GM18508 (cell line): Measurements from ENCODE around the gene FHOD3.

Experiments used
- ATAC-seq: cut with Tn5 transposase; IDR thresholded peaks from one replicate; pipeline ENCODE4 v1.9.1; 2021; ENCODE audit warnings: moderate number of reproducible peaks; ENCODE audit not compliant: insufficient read depth, unreplicated experiment

Gene FHOD3

DNA sequence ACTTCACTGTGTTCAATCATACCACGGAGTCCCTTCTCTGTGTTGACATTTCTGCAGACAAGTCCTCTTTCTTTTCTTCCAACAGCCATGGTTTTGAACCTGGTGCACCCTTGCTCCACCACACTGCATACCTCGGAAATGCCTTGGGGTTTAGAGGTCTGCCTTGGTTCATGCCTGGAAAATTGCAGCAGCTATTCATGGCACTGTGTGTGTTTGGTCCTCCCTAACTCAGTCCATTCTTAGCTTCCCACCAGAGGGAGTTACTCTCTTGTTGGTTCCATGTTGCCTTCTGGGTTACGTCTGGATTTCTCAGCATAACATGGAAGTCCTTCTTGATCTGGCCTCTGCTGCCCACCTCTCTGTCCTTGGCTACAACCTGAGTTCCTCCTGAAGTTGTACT, 206.0 kb downstream of the FHOD3 start:
- no peak for ATAC-seq

DNA sequence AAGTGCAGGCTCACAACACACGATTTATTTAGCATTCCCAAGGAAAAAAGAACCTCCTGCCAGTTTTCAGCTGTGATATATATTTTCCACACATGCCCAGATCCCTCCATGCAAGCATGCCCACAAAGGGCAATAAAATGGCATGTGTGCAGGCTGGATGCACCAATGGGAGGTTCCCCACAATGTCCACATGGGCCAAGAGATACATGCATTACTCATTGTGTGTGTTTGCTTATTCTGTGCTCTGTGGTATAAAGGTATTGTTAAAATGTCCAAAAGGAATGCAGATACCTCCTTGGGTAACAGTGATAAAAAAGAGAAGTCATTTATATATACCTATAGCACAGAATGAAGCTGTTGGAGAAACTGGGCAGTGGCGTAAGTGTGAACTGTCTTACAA, 207.4 kb downstream of the FHOD3 start:
- no peak for ATAC-seq

DNA sequence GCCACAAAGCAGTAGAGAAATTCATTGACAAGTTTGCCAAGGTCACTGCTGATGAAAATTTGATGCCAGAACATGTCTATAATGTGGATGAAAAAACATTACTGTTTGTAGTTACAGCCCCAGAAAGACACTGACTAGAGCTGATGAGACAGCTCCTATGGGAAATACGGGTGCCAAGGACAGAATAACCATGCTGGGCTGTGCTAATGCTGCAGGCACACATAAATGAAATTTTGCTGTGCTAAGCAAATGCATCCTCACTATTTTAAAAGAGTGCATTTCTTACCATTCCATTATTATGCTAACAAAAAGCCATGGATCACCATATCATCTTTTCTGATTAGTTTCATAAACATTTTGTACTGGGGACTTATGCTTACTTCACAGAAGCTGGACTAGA, 208.2 kb downstream of the FHOD3 start:
- no peak for ATAC-seq

DNA sequence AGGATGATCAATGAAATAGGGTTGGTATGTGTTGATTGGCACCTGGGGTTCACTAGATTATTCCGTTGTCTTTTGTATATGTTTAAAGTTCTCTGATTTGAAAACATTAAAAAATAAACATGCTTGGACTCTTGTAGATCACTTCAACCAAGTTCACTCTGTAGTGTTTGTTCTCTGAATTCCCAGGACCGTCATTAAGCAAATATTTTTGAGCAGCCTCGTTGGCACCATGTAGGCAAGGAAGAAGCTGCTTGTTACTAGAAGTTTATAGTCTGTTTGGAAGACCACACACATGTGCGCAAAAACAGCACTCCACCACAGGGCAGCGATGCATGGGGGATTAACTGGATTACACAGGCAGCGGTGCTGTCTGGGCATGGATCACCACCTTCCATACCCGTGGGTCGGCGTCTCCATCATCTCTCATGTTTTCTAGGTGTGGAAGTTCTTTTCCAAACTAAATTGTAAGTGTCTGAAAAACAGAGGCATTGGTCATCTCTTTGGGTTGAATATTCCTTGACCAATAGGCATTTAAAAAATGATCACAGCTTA, 212.2 kb downstream of the FHOD3 start:
- no peak for ATAC-seq

DNA sequence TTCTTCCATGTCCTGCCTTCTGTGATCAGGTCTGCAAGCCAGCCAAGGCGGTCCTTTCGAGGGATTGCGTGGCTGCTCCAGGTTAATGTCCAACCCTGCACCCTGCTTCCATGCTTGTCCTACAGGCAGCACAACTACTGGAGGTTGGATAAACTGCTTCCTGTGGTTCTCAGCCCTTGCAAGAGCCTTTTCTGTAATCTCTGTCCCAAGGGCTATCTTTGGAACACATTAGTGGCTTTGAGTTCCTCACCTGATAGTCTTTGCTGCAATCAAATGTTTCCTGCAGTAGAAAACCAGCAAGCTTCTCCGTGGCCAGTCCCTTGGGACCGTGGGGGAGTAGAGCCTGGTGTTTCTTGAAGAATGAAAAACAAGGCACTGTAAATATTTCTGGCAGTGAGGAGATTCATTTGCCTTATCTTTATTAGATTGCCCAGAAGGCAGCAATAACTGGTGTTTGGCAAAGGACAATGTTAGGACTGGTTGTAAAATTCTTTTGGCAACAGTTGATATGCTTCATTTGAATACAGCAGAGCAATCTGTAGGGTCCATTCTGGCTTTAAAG, 214.4 kb downstream of the FHOD3 start:
- no peak for ATAC-seq

DNA sequence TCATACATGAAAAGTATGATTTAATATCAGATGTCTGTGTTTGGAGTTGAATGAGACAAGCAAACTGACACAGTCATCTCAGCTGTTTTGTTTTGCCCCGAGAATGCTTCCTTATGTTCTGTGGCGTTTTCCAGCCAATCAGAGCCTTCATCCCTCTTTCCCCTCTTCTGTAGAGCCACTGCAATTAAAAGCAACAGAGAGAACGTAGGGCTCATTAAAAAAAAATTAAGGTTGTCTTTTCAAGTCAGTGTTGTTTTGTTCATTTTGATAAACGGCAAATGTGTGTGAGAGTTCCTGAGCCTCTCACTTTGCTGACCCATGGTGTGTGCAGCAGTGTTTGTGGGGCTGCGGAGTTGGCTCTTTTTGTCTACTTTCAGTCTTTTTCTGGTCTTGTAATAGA, 216.0 kb downstream of the FHOD3 start:
- no peak for ATAC-seq

DNA sequence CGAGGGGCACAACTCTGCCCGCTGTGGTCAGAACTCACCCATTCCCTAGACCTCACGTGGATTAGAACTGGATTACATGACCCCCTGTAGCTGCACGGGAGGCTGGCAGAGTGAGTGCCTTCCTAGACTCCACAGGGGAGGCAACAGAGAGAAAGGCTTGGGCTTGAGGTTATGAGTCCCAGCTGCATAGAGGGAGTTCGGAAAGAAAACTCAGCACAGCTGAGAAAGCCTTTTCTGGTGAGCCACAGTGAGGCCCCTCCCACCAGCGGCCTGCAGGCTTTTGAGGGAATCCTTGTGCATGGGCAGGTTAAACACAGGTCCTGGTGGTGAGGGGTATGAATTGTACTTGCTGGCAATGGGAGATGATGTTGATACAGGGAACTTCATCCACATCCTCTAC, 217.3 kb downstream of the FHOD3 start:
- ATAC-seq = no peak

DNA sequence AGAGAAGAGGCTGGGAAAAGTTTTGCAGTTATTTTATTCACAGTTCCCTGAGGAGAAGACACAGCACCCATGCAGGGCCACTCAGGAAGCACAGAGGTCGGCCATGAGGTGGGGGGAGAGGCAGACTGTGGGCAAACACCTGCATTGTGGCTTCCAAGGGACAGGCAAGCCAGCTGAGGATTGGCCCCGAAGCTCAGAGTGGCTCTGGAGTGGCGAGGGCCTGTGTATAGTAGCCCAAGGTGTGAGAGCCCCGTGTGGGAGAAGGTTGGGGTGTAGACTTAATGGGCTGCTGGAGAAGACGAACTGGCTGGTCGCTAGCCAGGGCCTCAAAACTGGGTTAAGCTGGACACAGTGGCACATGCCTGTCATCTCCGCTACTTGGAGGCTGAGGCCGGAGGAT, 218.7 kb downstream of the FHOD3 start:
- ATAC-seq = no peak

DNA sequence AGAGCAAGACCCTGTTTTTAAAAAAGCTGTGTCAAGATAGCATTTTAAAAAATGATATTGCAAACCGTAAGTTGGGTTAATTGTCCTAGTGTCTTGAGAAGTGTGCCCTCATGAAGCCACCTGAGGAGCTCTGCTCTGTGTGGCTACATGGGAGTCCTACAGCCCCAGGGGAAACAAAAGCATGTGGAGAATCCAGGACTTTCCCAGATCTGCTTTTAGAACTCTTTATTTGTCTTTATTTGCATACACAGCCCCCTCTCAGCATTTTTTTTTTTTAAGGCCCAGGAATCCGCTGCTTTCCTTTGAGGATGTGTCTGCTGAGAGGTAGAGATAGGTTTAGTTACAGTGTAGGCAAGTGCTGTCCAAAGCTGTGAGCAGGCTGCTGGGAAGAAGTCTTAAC, 219.2 kb downstream of the FHOD3 start:
- ATAC-seq = no peak

DNA sequence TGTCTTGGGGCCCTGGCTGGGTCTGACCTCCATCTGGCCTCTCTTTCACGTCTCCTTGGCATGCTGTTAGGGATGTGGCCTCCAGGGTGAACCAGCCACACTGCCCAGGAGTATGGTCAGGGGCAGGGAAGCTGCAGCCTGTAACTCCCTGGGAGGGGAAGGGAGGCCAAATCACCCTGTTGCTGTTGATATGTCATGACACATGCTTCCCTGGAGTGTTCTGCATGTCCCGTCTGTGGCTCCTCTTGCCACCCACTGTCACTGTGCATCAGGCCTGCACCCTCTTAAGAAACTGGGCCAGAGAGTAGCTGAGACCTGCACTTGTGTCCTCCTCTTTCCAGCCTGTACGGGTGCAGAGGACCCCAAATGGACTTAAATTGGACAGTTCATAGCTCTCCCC, 221.3 kb downstream of the FHOD3 start:
- ATAC-seq = no peak

DNA sequence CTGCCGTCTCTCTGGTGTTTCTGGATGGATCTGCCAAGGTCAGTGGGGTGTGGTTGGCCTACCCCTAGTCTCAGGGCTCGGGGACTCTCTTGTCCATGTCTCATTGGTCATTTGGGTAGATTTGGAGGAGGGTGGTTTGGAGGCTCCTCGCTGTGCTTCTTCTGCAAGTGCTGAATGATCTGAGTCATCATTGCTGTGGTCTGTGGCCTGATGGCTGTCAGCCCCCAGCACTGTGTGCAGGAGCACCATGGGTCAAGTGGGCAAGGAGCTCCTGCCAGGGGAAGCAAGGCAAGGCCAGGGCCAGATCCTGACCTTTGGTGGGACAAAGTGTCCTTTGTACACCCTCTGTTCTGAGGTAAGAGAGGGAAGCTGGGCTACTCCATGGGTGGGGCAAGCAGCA, 221.8 kb downstream of the FHOD3 start:
- ATAC-seq = no peak

DNA sequence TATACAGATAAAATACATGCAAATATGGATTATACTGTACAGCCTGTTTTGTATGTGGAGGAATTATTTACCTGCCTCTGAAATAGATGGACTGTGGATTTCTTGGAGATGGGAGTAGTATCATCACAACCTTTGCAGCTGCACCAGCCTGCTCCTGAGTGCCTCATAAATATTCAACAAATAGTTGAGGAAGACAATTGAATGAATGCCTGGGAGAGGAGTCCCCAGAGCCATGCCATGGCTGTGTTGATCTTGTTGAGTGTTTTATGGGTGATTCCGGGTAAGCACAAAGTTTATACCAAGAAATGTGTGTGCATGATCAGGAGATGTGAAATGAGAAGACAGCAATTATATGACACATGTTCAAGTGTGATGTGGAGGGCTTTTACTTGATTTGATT, 225.0 kb downstream of the FHOD3 start:
- no peak for ATAC-seq

DNA sequence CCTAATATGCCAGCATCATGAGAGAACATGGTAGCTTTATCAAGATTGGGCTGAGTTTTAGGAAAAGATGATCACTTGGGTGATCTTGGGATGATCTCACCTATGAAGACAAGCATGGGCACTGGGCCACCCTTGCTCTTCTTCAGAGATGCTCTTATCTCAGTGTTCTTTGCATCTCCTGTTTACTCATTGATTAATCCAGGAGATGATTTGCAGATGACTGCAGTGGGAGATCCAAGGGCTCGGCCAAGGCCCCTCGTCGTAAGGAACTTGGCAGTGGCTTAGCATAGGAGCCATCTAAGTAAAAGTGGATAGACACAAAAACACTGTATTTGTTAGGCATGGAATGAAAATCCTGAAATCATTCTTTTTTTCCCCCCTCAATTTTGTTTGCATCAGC, 228.4 kb downstream of the FHOD3 start:
- no peak for ATAC-seq

DNA sequence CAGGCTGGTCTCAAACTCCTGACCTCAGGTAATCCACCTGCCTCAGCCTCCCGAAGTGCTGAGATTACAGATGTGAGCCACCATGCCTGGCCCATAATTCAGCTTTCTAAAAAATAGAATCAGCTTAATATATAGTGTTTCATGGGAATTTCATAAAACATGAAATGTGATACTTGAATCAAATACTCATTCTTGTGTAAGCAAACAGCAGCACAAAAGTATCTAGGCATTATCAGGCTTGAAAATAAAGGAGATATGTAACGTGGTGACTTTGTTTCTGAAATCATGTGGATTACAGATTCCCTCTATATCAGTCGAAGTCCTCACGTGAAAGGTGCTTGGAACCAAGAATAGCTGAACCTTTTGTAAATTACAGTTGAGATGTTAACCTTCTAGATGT, 229.1 kb downstream of the FHOD3 start:
- no peak for ATAC-seq

DNA sequence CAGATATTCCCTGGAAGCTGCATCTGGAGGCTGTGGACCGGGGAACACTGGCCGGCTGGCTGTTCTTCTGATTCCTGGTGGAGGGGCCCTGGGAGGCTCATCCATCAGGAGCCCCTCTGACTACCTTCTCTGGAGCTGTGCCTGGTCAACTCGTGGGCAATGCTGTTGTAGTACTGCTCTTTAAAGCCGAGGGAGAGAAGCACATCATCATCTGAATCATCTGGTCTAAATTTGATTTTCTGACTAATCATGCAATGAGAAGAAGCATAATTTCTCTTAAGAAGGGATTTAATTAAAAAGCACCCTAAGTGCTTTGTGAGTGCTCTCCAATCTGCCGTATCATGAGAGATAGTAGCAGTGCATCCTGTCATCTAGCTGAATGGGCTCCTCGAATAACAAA, 229.5 kb downstream of the FHOD3 start:
- ATAC-seq = no peak

DNA sequence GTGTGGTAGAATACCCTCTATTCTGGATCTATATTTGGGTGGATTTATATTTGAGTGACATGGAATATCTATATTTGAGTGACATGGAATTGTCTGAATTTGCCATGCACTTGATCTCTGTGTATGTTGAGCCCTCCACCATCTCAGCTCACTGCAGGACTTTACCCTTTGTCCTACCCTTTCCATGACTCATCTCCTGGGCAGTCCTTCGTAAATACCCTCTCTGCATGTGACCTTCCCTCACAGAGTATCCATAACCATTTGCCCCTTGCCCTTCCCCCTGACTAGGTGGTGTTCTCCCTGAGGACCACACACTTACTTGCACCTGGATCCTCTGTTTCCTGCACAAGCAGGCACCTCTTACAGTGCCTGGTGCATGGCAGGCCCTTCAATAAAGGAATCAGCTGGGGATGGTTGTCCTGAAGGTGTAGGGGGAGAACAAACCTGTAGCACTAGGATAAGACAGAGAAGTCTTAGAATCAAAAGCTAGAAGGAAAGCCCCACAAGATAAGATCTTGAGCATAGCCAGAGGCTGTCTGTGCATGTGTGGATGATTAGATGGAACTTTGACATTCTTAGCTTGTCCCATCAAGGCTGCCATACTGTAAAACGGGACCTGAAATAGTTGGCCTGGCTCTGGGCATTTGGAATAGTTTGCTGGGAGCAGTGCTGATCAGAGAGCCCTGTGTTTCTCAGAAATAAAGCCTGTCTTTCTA, 230.4 kb downstream of the FHOD3 start:
- no peak for ATAC-seq

DNA sequence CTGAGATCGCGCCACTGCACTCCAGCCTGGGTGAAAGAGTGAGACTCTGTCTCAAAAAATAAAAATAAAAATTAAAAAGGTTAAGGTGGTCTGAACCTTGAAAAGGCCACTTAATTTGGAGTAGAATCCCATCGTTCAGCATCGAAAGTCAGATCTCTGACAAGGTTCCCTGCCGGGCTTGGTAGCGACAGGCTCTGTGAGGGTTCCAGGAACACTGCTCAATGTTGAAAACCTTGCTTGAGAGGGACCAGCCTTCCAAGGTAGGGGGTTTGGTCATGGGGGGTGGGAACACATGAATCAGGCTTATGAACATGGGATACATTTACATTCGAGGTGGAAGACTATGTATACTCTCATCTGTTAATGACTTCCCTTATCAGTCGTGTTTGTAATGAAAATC, 232.2 kb downstream of the FHOD3 start:
- no peak for ATAC-seq

DNA sequence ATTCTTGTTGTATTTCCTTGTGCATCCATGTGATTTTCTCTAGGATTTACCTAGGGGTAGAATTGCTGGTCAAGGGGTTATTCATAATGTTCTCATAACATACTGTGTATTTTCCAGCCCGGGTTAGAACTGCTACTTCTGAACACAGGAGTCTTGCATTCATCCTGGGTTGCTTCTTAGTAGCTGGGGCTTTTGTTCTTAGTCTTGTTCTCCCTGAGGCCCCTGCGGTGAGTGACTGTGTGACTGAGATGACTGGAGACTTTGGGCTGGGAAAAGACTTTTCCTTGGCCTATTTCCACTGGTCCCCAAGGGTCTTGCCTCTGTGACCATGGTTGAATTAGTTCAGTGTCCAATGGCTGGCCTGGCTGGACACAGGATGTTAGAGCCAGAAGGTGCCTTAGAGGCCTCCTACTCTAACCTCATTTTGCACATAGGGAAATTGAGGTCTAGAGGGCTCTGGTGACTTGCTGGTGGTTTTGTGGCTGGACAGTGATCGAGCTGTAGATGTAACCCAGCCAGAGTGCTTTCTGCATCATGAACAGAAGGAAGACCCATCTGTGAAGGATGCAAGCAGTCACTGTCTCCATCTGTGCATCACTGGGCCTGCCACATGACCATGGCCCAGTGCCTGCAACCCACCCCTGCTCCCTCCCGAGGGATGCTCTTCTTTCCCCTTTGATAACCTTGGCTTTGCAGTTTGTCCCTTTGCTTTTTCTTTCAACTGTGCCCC, 233.3 kb downstream of the FHOD3 start:
- ATAC-seq = no peak

DNA sequence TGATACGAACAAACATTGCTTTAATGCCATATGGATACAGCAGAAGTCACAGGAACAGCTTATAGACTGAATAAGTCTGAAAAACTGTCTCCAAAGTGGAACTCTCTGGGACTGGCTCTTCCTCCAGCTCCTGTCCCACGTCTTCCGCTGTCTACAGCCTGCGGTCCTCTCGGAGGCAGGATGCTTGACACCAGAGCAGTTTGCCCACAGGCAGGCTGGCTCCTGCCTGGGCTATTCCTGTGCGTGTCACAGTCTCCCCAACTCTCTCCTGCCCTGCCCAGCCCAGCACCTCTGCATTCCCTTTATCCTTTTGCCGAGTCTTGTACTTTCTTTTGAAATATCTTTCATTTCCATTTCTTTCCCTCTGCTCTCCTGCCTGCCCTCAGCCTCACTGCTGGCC, 234.1 kb downstream of the FHOD3 start:
- no peak for ATAC-seq

DNA sequence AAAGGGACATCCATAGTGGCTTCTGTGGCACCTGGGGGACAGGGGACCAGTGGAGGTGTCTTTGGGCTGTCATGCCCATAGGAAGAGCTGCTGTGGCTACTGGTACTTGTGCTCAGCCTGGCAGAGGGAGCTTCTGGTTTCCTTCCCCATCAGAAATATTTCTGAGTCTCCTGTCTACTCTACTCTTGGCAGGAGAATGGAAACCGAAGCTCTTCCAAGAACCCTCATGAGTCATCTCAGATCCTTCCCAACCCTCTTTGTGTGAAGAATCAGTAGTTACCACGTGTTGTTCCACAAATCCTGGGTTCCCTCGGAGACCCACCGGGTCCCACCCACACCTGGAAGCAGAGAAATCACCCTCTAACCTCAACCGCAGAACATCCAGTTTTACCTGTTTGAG, 234.9 kb downstream of the FHOD3 start:
- ATAC-seq = no peak

DNA sequence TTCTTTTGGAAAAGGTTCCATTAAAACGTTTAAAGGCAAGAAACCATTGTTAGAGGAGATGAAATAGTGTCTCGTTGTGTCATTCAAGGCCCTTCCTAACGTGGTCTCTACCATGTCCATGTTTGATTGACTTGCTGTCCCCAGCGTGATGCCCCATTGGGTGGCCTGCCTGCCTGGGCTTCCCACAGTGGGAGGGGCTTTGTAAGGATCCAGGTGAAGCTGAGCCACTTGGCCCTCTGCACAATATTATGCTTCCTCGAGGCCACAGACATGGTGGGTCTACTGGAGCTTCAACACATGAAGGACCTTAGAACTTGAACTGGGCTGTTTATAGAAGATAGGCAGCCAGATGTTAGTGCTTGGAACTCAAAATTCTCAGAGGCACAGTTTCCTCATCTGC, 235.3 kb downstream of the FHOD3 start:
- ATAC-seq = no peak
